ENCODE measurements around the gene TTLL5.

DNA sequence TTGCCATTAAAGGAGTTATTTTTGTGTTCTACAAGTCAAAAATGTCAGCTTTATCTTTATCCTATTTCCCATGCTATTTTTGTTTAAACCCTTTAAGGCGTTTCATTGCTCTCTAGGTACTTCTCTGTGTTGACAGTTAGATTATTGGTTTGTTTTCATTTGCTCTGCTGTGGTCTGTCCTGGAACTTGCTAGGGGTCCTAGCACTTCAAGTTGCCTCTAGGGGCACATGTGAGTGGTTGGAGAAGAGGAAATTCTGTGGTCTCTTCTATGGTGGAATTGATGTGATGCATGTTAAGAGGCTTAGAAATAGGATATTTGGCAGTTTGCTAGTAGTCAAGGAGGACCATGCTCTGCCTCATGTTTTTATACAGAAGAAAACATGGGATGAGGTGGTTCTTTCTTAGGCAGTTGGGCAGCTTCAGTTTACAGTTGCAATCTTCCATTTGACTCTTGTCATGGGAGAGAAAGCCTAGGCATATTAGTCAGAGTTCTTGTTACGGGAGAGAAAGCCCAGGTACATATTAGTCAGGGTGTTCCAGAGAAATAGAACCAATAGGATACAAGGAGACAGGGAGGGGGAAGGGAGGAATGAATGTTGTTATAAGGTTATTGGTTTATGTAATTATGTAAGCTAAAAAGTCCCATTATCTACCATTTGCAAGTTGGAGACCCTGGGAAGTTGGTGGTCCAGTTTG, 14.4 kb downstream of the TTLL5 start:
- TF ChIP-seq REST (IDR thresholded peaks at IDR 0.05; ENCODE audit: borderline replicate concordance) (no peak), REST (CRISPR knock-in tag; IDR thresholded peaks at IDR 0.05; ENCODE audit: low read depth) (no peak), FOS (IDR thresholded peaks at IDR 0.05; ENCODE audit: extremely low read depth, insufficient read length) (no peak), POLR3A (IDR thresholded peaks at IDR 0.05; ENCODE audit: borderline replicate concordance, extremely low read depth, insufficient read depth, insufficient read length) (no peak), NFIC (IDR thresholded peaks at IDR 0.05) (no peak), HNRNPUL1 (IDR thresholded peaks at IDR 0.05; ENCODE audit: low read length) (no peak), SP2 (IDR thresholded peaks at IDR 0.05; ENCODE audit: extremely low read depth, low read depth, low read length, poor library complexity, severe bottlenecking) (no peak), ZNF766 (CRISPR knock-in tag; conservative IDR thresholded peaks at IDR 0.05) (no peak), BHLHE40 (IDR thresholded peaks at IDR 0.05; ENCODE audit: low read length) (no peak), MAFK (IDR thresholded peaks at IDR 0.05; ENCODE audit: low read length) (no peak), EP300 (IDR thresholded peaks at IDR 0.05; ENCODE audit: low read length) (no peak), NR4A1 (CRISPR knock-in tag; IDR thresholded peaks at IDR 0.05) (no peak), NR4A1 (tag; IDR thresholded peaks at IDR 0.05) (no peak), SMAD3 (CRISPR knock-in tag; conservative IDR thresholded peaks at IDR 0.05) (no peak)
- TF ChIP-seq, protein P1, sequence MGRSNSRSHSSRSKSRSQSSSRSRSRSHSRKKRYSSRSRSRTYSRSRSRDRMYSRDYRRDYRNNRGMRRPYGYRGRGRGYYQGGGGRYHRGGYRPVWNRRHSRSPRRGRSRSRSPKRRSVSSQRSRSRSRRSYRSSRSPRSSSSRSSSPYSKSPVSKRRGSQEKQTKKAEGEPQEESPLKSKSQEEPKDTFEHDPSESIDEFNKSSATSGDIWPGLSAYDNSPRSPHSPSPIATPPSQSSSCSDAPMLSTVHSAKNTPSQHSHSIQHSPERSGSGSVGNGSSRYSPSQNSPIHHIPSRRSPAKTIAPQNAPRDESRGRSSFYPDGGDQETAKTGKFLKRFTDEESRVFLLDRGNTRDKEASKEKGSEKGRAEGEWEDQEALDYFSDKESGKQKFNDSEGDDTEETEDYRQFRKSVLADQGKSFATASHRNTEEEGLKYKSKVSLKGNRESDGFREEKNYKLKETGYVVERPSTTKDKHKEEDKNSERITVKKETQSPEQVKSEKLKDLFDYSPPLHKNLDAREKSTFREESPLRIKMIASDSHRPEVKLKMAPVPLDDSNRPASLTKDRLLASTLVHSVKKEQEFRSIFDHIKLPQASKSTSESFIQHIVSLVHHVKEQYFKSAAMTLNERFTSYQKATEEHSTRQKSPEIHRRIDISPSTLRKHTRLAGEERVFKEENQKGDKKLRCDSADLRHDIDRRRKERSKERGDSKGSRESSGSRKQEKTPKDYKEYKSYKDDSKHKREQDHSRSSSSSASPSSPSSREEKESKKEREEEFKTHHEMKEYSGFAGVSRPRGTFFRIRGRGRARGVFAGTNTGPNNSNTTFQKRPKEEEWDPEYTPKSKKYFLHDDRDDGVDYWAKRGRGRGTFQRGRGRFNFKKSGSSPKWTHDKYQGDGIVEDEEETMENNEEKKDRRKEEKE (IDR thresholded peaks at IDR 0.05; ENCODE audit: borderline replicate concordance in 1 of 2, control insufficient read depth in 1 of 2, low read depth in 2 of 2, low read length in 1 of 2): no peak
